GM12865 (cell line): Measurements from ENCODE around the gene MAD1L1.

Source experiments
- DNase-seq: peaks from one replicate; pipeline ENCODE4 v3.0.0; 2010; ENCODE audit warnings: low read depth
- H3K4me3 ChIP-seq: 2 replicates; pipeline ENCODE4 v1.5.1; 2011; ENCODE audit warnings: mild to moderate bottlenecking, low read depth, low read length, control low read depth
- CTCF ChIP-seq: IDR thresholded peaks from 2 replicates; pipeline ENCODE4 v1.5.1; 2011; ENCODE audit warnings: low read length, control low read depth, low read depth, inconsistent platforms; ENCODE audit not compliant: insufficient read depth; ENCODE audit errors: missing control alignments

The MAD1L1 gene

GRCh38 chr7:2224491-2224928 lies 8.2 kb downstream of the MAD1L1 start:
- no peak for TF ChIP-seq CTCF
- H3K4me3 ChIP-seq: no peak overlapping the region

GRCh38 chr7:2223321-2223720 lies 9.4 kb downstream of the MAD1L1 start:
- TF ChIP-seq CTCF: no peak
- no peak overlapping the region for H3K4me3 ChIP-seq
- no peak for DNase-seq

More at GRCh38 chr7:2224491-2224928, 8.2 kb downstream of the MAD1L1 start:
- no peak for DNase-seq

GRCh38 chr7:2222516-2222915 lies 10.2 kb downstream of the MAD1L1 start:
- TF ChIP-seq CTCF: no peak
- no peak for DNase-seq
- no peak overlapping the region for H3K4me3 ChIP-seq

- DNase-seq: no peak
- H3K4me3 ChIP-seq: no peak overlapping the region
- TF ChIP-seq CTCF: no peak
These were observed 11.8 kb downstream of the MAD1L1 start for GRCh38 chr7:2220954-2221353.

- no peak for TF ChIP-seq CTCF
- DNase-seq: no peak
These were observed 12.2 kb downstream of the MAD1L1 start for GRCh38 chr7:2220506-2220905.

GRCh38 chr7:2220030-2220429 lies 12.7 kb downstream of the MAD1L1 start:
- H3K4me3 ChIP-seq: no peak overlapping the region
- TF ChIP-seq CTCF: no peak
- DNase-seq: no peak

More at GRCh38 chr7:2220506-2220905, 12.2 kb downstream of the MAD1L1 start:
- H3K4me3 ChIP-seq: no peak overlapping the region

- TF ChIP-seq CTCF: no peak
- H3K4me3 ChIP-seq: no peak overlapping the region
- DNase-seq: no peak
These were observed 13.1 kb downstream of the MAD1L1 start for GRCh38 chr7:2219606-2220005.
